Measurements from ENCODE around the gene RASGRP1.
A peak's percentile ranks its signal among the peaks of the same experiment; 100 is the strongest.

The RASGRP1 gene

GRCh38 chr15:38508647-38509046, 56.0 kb downstream of the RASGRP1 start:
- no peak overlapping the region for H3K27ac ChIP-seq
- H4K20me1 ChIP-seq = no peaks in the 10 kb centered on the region
- no peak overlapping the region for H3K4me2 ChIP-seq
- H3K9ac ChIP-seq = no peak overlapping the region
- no peaks in the 10 kb centered on the region for H3K4me1 ChIP-seq
- H3K27me3 ChIP-seq = no peaks in the 10 kb centered on the region
- no peaks in the 10 kb centered on the region for H3K9me3 ChIP-seq (replicated peaks in 1 of 11)
- no peak overlapping the region for H3K4me3 ChIP-seq
- no peak for TF ChIP-seq Cebpa-rat (IDR thresholded peaks at IDR 0.05)
- peaks cover 0 to 78% (median 21%) of the 10 kb centered on the region in 11 experiments; a peak in 13 of 22 replicates for H3K36me3 ChIP-seq

GRCh38 chr15:38507570-38507969, 57.0 kb downstream of the RASGRP1 start:
- no peaks in the 10 kb centered on the region for H4K20me1 ChIP-seq
- TF ChIP-seq Cebpa-rat (IDR thresholded peaks at IDR 0.05) = no peak
- no peak overlapping the region for H3K4me3 ChIP-seq
- no peak overlapping the region for H3K4me2 ChIP-seq
- H3K36me3 ChIP-seq = peaks cover 0 to 77% (median 27%) of the 10 kb centered on the region in 11 experiments; a peak in 13 of 22 replicates
- no peak overlapping the region for H3K9ac ChIP-seq
- no peak overlapping the region for H3K27ac ChIP-seq
- H3K27me3 ChIP-seq = no peaks in the 10 kb centered on the region
- no peaks in the 10 kb centered on the region for H3K4me1 ChIP-seq
- H3K9me3 ChIP-seq (replicated peaks in 1 of 11) = no peaks in the 10 kb centered on the region

- no peaks in the 10 kb centered on the region for H3K27me3 ChIP-seq
- H3K27ac ChIP-seq = no peak overlapping the region
- no peaks in the 10 kb centered on the region for H3K9me3 ChIP-seq (replicated peaks in 1 of 11)
- no peak overlapping the region for H3K4me2 ChIP-seq
- no peak for TF ChIP-seq Cebpa-rat (IDR thresholded peaks at IDR 0.05)
- no peaks in the 10 kb centered on the region for H4K20me1 ChIP-seq
- H3K36me3 ChIP-seq = peaks cover 0 to 77% (median 29%) of the 10 kb centered on the region in 11 experiments; a peak in 13 of 22 replicates
- H3K9ac ChIP-seq = no peak overlapping the region
- no peak overlapping the region for H3K4me3 ChIP-seq
- no peaks in the 10 kb centered on the region for H3K4me1 ChIP-seq
Measured at GRCh38 chr15:38506997-38507396, 57.6 kb downstream of the RASGRP1 start.

- no peak for TF ChIP-seq Cebpa-rat (IDR thresholded peaks at IDR 0.05)
- no peaks in the 10 kb centered on the region for H4K20me1 ChIP-seq
- peaks cover 4 to 80% (median 33%) of the 10 kb centered on the region in 11 experiments; a peak in 17 of 22 replicates for H3K36me3 ChIP-seq
- H3K27me3 ChIP-seq = no peaks in the 10 kb centered on the region
- H3K9ac ChIP-seq = no peak overlapping the region
- H3K4me1 ChIP-seq = no peaks in the 10 kb centered on the region
- H3K27ac ChIP-seq = no peak overlapping the region
- H3K4me2 ChIP-seq = no peak overlapping the region
- no peak overlapping the region for H3K4me3 ChIP-seq
- H3K9me3 ChIP-seq (replicated peaks in 1 of 11) = peaks cover 1 to 8% (median 2%) of the 10 kb centered on the region in 11 experiments; a peak in 16 of 22 replicates
Measured at GRCh38 chr15:38504680-38505467, 59.7 kb downstream of the RASGRP1 start.

GRCh38 chr15:38503496-38503895, 61.1 kb downstream of the RASGRP1 start:
- TF ChIP-seq Cebpa-rat (IDR thresholded peaks at IDR 0.05) = no peak
- Histone ChIP-seq H3K9me3 (replicated peaks in 1 of 11) (peaks cover 6 to 22% (median 11%) of the 10 kb centered on the region in 11 experiments; a peak in 17 of 22 replicates), H3K9ac (no peak overlapping the region), H3K4me1 (no peaks in the 10 kb centered on the region), H3K4me3 (no peak overlapping the region), H4K20me1 (no peaks in the 10 kb centered on the region), H3K4me2 (no peak overlapping the region), H3K27ac (no peak overlapping the region), H3K27me3 (no peaks in the 10 kb centered on the region), H3K36me3 (peaks cover 14 to 89% (median 47%) of the 10 kb centered on the region in 11 experiments; a peak in 20 of 22 replicates)

- Histone ChIP-seq H3K9ac (no peak overlapping the region), H3K27me3 (no peaks in the 10 kb centered on the region), H3K9me3 (replicated peaks in 1 of 11) (peaks cover 6 to 23% (median 11%) of the 10 kb centered on the region in 11 experiments; a peak in 17 of 22 replicates), H3K4me1 (no peaks in the 10 kb centered on the region), H3K4me3 (no peak overlapping the region; a peak in 1 of 20 replicates), H3K36me3 (peaks cover 14 to 63% (median 38%) of the 10 kb centered on the region in 11 experiments; a peak in 20 of 22 replicates), H4K20me1 (no peaks in the 10 kb centered on the region), H3K27ac (no peak overlapping the region), H3K4me2 (no peak overlapping the region)
- TF ChIP-seq Cebpa-rat (IDR thresholded peaks at IDR 0.05) = no peak
Measured at GRCh38 chr15:38499651-38500050, 65.0 kb downstream of the RASGRP1 start.

- Histone ChIP-seq H3K36me3 (peaks cover 14 to 52% (median 29%) of the 10 kb centered on the region in 11 experiments; a peak in 20 of 22 replicates), H4K20me1 (no peaks in the 10 kb centered on the region), H3K4me3 (no peak overlapping the region), H3K9me3 (replicated peaks in 1 of 11) (peaks cover 6 to 23% (median 11%) of the 10 kb centered on the region in 11 experiments; a peak in 17 of 22 replicates), H3K4me2 (no peak overlapping the region), H3K27ac (no peak overlapping the region), H3K4me1 (peaks cover 0 to 11% (median 0%) of the 10 kb centered on the region in 10 experiments; a peak in 4 of 20 replicates), H3K27me3 (no peaks in the 10 kb centered on the region), H3K9ac (no peak overlapping the region)
- no peak for TF ChIP-seq Cebpa-rat (IDR thresholded peaks at IDR 0.05)
Measured at GRCh38 chr15:38496151-38496550, 68.5 kb downstream of the RASGRP1 start.

- peaks cover 0 to 11% (median 5%) of the 10 kb centered on the region in 10 experiments; a peak in 10 of 20 replicates for H3K4me1 ChIP-seq
- no peak overlapping the region for H3K4me2 ChIP-seq
- H3K36me3 ChIP-seq = peaks cover 4 to 66% (median 33%) of the 10 kb centered on the region in 11 experiments; a peak in 17 of 22 replicates
- H3K27ac ChIP-seq = no peak overlapping the region
- H3K9ac ChIP-seq = no peak overlapping the region
- H3K4me3 ChIP-seq = no peak overlapping the region
- no peaks in the 10 kb centered on the region for H3K27me3 ChIP-seq
- no peaks in the 10 kb centered on the region for H3K9me3 ChIP-seq (replicated peaks in 1 of 11)
- no peaks in the 10 kb centered on the region for H4K20me1 ChIP-seq
- TF ChIP-seq Cebpa-rat (IDR thresholded peaks at IDR 0.05) = no peak
Measured at GRCh38 chr15:38490242-38490922, 74.2 kb downstream of the RASGRP1 start.

GRCh38 chr15:38487378-38487777, 77.2 kb downstream of the RASGRP1 start:
- Histone ChIP-seq H3K36me3 (peaks cover 6 to 69% (median 42%) of the 10 kb centered on the region in 11 experiments; a peak in 19 of 22 replicates), H3K4me2 (peak overlapping the region in 1 of 11 experiments; percentile 3; a peak in 1 of 22 replicates), H3K9me3 (replicated peaks in 1 of 11) (no peaks in the 10 kb centered on the region), H3K27ac (no peak overlapping the region), H3K9ac (no peak overlapping the region), H3K4me1 (peaks cover 0 to 15% (median 5%) of the 10 kb centered on the region in 10 experiments; a peak in 11 of 20 replicates), H4K20me1 (no peaks in the 10 kb centered on the region), H3K27me3 (no peaks in the 10 kb centered on the region), H3K4me3 (no peak overlapping the region)
- no peak for TF ChIP-seq Cebpa-rat (IDR thresholded peaks at IDR 0.05)

All from BLaER1 treated with 17β-estradiol and CSF1 and Interleukin-3, amounts not matched to agents 10 nM and 100 nM (cell line).